OCI-LY3 (cell line): ENCODE measurements around the gene ARMH3.

Experiments
- CTCF ChIP-seq: fragments of 200-600, 300-600 bp; sonication (generic); IDR thresholded peaks from 2 replicates; pipeline ENCODE4 v1.5.1; 2014; ENCODE audit warnings: antibody characterized with exemption, low read length, low read depth
- EZH2phosphoT487 ChIP-seq: fragments of 200-600 bp; shearing (Covaris generic); IDR thresholded peaks from 2 replicates; pipeline ENCODE4 v1.6.1; 2018; ENCODE audit warnings: antibody characterized with exemption, mixed run types, low read depth

DNA sequence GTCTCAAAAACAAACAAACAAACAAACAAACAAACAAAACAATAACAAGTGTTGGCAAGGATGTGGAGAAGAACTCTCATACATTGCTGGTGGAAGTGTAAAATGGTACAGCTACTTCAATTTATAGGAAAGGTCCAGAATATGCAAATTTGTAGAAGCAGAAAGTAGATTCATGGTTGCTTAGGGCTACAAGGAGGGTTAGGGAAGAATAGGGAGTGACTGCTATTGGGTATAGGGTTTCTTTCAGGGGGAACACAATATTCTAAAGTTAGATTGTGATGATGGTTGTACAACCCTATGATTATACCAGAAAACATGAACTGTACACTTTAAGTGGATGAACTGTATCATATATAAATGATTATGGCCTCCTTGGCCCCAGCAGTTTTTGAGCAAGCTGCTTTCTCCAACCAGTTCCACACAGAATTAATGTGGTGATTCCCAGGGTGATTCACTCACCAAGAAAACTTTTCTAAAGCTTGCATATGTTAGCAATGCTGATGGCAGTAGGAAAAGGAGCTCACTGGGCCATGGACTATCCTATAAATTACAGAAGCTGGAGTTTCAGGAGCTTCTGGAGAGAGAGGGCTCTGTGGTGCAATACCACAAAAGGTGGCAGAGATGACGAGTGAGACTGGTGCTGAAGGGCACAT is 159.6 kb downstream of the ARMH3 start:
- no peak for TF ChIP-seq CTCF
- TF ChIP-seq EZH2phosphoT487 = no peak
